Spinal cord (tissue), 10 donors: ENCODE data around the gene ITGB1. TPM values are rescaled to one million over a fixed set of nuclear protein-coding genes. Genes with fewer than 3 reads are reported as not detected.
"Not testable (repeated sequence)": the region's sequence is repeated elsewhere in the genome, so short reads cannot be mapped to it uniquely, and the experiment has no call there.

Experiments
- DNase-seq, 6 donors: peaks; one replicate each; pipeline versions ENCODE4 v3.0.0 to v3.0.0-alpha.2; 2013 to 2015; ENCODE audit warnings: low spot score in 6 of 6, low read depth in 4 of 6
- H3K27ac ChIP-seq: one replicate; pipeline ENCODE4 v1.5.1; 2013; ENCODE audit warnings: low read depth, low read length, control low read depth
- H3K27me3 ChIP-seq: one replicate; pipeline ENCODE4 v1.6.1; 2013; ENCODE audit warnings: low read length; ENCODE audit not compliant: control insufficient read depth, insufficient read depth
- H3K36me3 ChIP-seq: one replicate; pipeline ENCODE4 v1.6.1; 2013; ENCODE audit warnings: low read length; ENCODE audit not compliant: control insufficient read depth, insufficient read depth
- H3K4me1 ChIP-seq: one replicate; pipeline ENCODE4 v1.6.1; 2013; ENCODE audit warnings: low read length; ENCODE audit not compliant: control insufficient read depth, insufficient read depth
- H3K4me3 ChIP-seq: one replicate; pipeline ENCODE4 v1.5.1; 2013; ENCODE audit warnings: low read depth, low read length, control low read depth
- H3K9me3 ChIP-seq: one replicate; pipeline ENCODE4 v1.6.1; 2013; ENCODE audit warnings: low read length; ENCODE audit not compliant: control insufficient read depth, insufficient read depth
- WGBS: methylation state at CpG from one replicate; pipeline ENCODE4 v1.1.5; 2013; ENCODE audit warnings: missing lambda C conversion rate; ENCODE audit not compliant: insufficient coverage; 5-methylcytosine and 5-hydroxymethylcytosine counted together
- long read RNA-seq, 4 donors: transcript quantifications; one replicate each; lab custom pipeline, GENCODE V29; 2026
- polyA plus RNA-seq, 2 donors: library from polyadenylated mRNA; unstranded; fragments of 120-200 nt; gene quantifications; one replicate each; pipeline ENCODE4 v1.2.1, GENCODE V29; 2013; ENCODE audit not compliant: insufficient read length in 2 of 2
- total RNA-seq, 2 donors: library from RNA; depleted of rRNA in 1 of 2; stranded (reverse); fragments of 120-200 nt in 1 of 2; fragments of >200 nt in 1 of 2; gene quantifications; one replicate each; pipeline versions ENCODE4 v1.2.3 to v1.2.4, GENCODE V29; 2013 to 2014
- donor health status: healthy.

Gene ITGB1
- total RNA-seq (100 to 1,000 TPM; 259 to 281 TPM), polyA plus RNA-seq (100 to 1,000 TPM; 130 to 140 TPM)
- long read RNA-seq, donor 1, transcript ITGB1-201 (16 exons, 3,640 nt), result major isoform, 22 of 47 reads
- long read RNA-seq, donor 1, partial matches to known transcripts, result 25 of 47 reads
- long read RNA-seq, donor 1, other reads (novel, unspliced or antisense), result 0 of 47 reads
- long read RNA-seq, donor 2, transcript ITGB1-201 (16 exons, 3,640 nt), result major isoform, 11 of 23 reads
- long read RNA-seq, donor 2, partial matches to known transcripts, result 12 of 23 reads
- long read RNA-seq, donor 2, other reads (novel, unspliced or antisense), result 0 of 23 reads
- long read RNA-seq, donor 3, transcript ITGB1-201 (16 exons, 3,640 nt), result major isoform, 17 of 35 reads
- long read RNA-seq, donor 3, partial matches to known transcripts, result 18 of 35 reads
- long read RNA-seq, donor 3, other reads (novel, unspliced or antisense), result 0 of 35 reads
- long read RNA-seq, donor 4, transcript ITGB1-201 (16 exons, 3,640 nt), result major isoform, 60 of 221 reads
- long read RNA-seq, donor 4, partial matches to known transcripts, result 159 of 221 reads
- long read RNA-seq, donor 4, other reads (novel, unspliced or antisense), result 0 of 221 reads

DNA sequence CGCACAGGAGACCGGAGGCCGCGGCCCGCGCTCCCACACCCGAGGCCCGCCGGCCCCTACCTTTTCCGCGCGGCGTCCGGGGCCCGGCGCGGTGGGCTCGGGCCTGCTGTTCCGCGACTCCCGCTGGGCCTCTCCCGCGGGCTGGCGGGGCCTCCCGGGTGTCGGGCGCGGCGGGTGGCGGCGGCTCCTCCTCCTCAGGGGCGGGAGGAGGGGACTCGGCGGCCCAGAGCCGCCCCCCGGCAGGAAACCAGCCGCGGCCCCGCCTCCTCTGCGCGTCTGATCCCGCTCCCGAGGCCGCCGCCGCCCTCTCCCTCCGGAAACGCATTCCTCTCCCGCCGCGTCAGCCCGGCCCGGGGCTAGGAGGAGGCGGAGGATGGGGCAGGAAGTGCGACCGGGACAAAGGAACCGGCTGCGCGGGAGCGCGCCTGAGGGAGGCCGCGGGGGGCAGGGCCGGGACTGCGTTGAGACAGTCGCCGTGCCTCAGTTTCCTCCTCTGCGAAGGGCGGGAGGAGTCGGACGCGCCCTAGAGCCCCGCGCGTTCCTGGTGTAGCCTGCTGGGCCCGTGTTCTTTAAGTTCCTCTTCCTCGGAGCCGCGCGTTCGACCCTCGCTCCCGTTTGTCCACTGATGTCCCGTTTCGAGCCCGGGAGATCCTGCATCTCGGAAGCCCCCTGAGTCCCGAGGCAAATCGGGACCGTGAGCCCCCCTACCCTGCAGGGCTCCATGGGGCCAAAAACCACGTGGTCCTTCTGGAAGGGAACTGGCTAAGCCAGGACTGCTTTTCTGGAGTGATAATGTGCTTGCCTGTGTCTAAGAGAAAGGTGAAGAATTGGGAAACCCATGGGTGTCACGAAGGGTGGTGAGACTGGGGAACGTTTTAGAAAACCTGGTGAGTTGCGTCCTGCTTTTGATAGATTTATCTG lies at the start of gene ITGB1:
TSS of gene ITGB1 (minus strand) at position 146 of the 921 bp plus-strand sequence. CDS start 22,672 bp downstream, outside the sequence.
- DNase-seq, result peak; percentile 80 to 98 (median 88)
- peak within 1 kb of the TSS; percentile 97 for H3K4me3 ChIP-seq
- H3K4me1 ChIP-seq, result no peaks in the 10 kb centered on the region
- no peaks in the 10 kb centered on the region for H3K9me3 ChIP-seq
- H3K27ac ChIP-seq, result peak within 1 kb of the TSS; percentile 98
- H3K36me3 ChIP-seq, result no peaks in the 10 kb centered on the region
- 0% methylated on average over 94 of the region's 94 CpGs for WGBS
- no peaks in the 10 kb centered on the region for H3K27me3 ChIP-seq

DNA sequence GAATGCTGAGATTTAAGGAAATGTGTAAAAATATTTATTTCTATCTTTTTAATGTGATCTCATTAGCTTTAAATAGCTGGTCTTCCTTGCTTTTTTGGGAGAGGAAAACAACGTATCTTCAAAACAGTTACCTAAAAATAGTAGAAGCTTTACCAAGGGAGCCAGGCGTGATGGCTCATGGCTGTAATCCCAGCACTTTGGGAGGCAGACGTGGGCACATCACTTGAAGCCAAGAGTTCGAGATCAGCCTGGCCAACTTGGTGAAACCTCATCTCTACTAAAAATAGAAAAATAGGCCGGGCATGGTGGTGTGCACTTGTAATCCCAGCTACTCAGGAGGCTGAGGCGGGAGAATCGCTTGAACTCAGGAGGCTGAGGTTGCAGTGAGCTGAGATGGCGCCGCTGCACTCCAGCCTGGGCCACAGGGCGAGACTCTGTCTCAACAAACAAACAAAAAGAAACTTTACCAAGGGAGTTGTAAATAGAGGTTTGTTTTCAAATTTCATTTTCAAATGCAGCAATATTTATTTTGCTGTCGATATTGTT lies 48.4 kb upstream of the ITGB1 start:
- no peak overlapping the region for H3K27ac ChIP-seq
- DNase-seq, result no peak
- no peak overlapping the region for H3K4me3 ChIP-seq
- peaks cover 6% of the 10 kb centered on the region for H3K4me1 ChIP-seq
- no peaks in the 10 kb centered on the region for H3K36me3 ChIP-seq
- no peaks in the 10 kb centered on the region for H3K9me3 ChIP-seq
- WGBS, result 95% methylated on average over 4 of the region's 11 CpGs
- no peaks in the 10 kb centered on the region for H3K27me3 ChIP-seq

DNA sequence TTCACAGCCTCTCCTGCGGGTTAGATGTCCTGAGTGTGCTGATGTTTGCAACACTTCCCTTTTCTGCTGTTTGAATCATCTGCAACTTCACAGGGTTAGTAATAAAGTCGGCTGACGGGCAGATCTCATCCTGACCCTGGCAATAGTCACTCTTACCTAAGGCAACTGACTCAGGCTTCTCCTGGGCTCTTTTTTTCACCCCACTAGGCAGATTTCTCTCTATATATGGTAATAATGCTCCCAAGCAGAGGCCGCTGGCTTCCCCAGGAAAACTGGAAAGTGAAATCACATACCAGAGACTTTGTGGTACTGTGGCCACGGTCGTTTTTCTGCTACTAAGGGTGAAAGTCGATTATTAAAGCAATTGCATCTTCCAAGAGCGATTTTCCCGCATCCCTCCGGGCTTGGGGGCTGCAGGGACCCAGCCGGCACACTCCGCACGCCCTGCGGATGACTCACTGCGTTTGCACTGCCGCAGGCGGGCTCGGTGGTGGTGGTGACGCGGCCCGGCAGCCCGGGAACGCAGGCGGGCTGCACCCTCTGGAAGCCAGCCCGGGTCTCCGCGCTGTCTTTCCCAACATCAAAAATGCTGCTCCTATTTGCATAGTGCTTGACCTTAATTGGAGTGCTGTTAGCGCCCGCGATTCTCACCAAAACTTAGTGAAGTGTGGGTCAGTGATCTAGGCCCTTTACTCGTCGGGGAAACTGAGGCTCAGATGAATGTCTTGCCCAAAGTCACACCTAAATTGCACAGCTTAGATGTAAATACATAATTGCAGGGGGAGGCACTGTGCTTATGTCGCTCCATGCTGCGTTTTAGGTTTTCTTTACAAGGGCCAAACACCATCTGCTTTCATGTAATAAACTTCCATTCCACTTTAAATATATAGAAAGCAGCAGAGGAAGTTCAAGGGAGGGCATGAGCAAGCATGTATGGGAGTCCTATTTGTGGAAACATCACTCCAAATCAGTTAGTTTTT lies 47.6 kb upstream of the ITGB1 start:
- 10% methylated on average over 23 of the region's 34 CpGs for WGBS
- Histone ChIP-seq H3K4me1 (peaks cover 6% of the 10 kb centered on the region), H3K27me3 (no peaks in the 10 kb centered on the region), H3K4me3 (peak overlapping the region; percentile 48), H3K27ac (peak overlapping the region; percentile 22), H3K36me3 (no peaks in the 10 kb centered on the region), H3K9me3 (no peaks in the 10 kb centered on the region)
- DNase-seq, result peak in 2 of 6 donors; percentile 58 to 62

DNA sequence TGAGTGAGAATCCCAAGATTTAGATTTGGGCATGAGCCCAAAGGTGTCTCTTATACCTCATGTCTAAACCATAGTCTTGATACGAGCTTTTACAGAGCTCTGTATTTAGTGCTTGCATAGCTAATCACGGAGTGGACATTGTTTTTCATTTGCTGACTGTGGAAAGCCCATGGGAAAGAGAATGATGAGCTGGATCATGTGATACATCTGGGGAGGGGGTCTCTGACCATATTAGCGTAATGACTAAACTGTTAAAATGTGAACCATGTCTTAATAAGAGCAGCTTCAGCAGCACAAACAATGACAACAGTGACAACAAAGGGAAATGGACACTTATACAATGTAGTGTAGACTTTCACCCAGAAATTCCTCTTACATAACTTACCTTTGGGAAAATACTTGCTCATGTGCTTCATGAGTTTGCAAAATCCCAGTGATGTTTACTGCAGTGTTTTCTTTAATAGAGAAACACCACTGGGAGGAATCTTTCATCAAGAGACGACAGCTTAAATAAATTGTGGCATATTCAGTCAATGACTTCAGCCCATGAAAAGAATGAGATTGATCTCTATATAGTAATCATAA lies 44.0 kb upstream of the ITGB1 start:
- Histone ChIP-seq H3K27ac (no peak overlapping the region), H3K4me3 (no peak overlapping the region), H3K36me3 (no peaks in the 10 kb centered on the region), H3K4me1 (peaks cover 6% of the 10 kb centered on the region), H3K27me3 (no peaks in the 10 kb centered on the region), H3K9me3 (peaks cover 2% of the 10 kb centered on the region)
- peak in 1 of 6 donors; percentile 37 for DNase-seq
- WGBS, result no CpG with 5 or more reads among the region's 4 CpGs

DNA sequence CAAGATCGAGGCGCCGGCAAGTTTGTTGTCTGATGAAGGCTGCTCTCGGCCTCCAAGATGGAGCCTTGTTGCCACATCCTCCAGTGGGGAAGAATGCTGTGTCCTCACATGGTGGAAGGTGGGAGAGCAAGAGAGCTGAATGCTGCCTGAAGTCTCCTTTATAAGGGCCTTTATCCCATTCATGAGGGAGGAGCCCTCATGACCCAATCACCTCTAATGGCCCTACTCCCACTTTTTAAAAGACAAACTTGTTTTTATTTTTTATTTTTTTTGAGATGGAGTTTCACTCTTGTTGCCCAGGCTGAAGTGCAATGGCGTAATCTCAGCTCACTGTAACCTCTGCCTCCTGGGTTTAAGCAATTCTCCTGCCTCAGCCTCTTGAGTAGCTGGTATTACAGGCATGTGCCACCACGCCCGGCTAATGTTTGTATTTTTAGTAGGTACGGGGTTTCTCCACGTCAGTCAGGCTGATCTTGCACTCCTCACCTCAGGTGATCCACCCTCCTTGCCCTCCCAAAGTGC lies 40.1 kb upstream of the ITGB1 start:
- H3K4me3 ChIP-seq, DNase-seq, H3K27ac ChIP-seq, H3K9me3 ChIP-seq, H3K4me1 ChIP-seq, H3K27me3 ChIP-seq, H3K36me3 ChIP-seq: not testable (repeated sequence)
- 96% methylated on average over 9 of the region's 9 CpGs for WGBS

DNA sequence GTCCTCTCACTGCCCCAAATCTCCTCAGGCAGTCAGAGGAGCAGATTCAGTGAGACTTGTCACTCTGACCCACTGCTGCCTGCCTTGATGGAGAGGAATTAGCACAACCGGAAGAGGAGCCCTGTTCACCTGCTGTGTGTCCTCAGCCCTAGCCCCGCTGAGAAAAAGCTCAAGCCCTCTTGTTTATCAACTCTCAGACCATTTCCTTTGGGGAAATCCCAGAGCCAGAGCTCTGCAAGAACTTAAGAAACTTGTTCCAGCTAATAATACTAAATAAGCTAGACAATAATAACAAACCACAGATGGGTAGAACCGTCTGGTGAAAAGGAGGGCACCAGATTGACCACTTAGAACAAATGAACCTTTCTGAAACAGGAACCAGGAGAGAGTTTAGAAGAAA lies 37.7 kb upstream of the ITGB1 start:
- H3K4me1 ChIP-seq, result no peaks in the 10 kb centered on the region
- no peak overlapping the region for H3K4me3 ChIP-seq
- WGBS, result 35% methylated on average over 2 of the region's 3 CpGs
- peaks cover 2% of the 10 kb centered on the region for H3K9me3 ChIP-seq
- H3K27me3 ChIP-seq, result no peaks in the 10 kb centered on the region
- no peak for DNase-seq
- no peaks in the 10 kb centered on the region for H3K36me3 ChIP-seq
- no peak overlapping the region for H3K27ac ChIP-seq

DNA sequence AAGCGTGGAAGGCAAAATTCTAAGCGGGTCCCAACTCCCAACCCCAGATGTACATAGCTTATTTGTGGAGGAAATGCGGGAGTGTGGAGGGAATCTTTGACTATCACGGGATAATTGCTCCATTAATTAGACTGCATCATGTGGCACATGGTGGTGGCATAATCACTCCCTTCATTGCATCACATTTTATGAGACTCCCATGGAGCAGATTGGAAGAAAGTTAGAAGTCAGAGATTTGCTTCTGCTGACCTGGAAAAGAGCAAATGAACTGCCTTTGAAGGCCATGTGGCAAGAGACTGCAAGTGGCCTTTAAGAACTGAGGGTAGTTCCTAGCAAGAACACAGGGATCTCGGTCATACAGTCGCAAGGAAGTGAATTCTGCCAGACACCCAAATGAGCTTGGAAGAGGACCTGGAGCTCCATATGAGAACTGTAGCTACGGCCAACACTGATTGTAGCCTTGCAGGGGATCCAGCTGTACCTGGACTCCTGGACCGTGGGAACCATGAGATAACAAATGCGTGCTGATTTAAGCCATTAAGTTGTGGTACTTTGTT lies 37.1 kb upstream of the ITGB1 start:
- 90% methylated on average over 5 of the region's 9 CpGs for WGBS
- no peak overlapping the region for H3K27ac ChIP-seq

DNA sequence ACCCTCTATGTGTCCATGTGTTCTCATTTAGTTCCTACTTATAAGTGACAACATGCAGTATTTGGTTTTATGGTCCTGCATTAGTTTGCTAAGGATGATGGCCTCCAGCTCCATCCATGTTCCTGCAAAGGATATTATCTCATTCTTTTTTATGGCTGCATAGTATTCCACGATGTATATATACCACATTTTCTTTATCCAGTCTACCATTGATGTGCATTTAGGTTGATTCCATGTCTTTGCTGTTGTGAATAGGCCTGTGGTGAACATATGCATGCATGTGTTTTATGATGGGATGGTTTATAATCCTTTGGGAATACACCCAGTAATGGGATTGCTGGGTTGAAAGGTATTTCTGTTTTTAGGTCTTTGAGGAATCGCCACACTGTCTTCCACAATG lies 36.6 kb upstream of the ITGB1 start:
- not testable (repeated sequence) for H3K27ac ChIP-seq

More for the DNA sequence above, 37.1 kb upstream of the ITGB1 start:
- Histone ChIP-seq H3K27me3 (no peaks in the 10 kb centered on the region), H3K4me1 (no peaks in the 10 kb centered on the region), H3K9me3 (peaks cover 2% of the 10 kb centered on the region), H3K36me3 (no peaks in the 10 kb centered on the region), H3K4me3 (no peak overlapping the region)
- DNase-seq, result no peak

More for the DNA sequence above, 36.6 kb upstream of the ITGB1 start:
- H3K27me3 ChIP-seq, H3K4me1 ChIP-seq, H3K9me3 ChIP-seq, H3K4me3 ChIP-seq, DNase-seq, H3K36me3 ChIP-seq: not testable (repeated sequence)
- WGBS, result no CpG with 5 or more reads among the region's 2 CpGs
